DLD1 (cell line): ENCODE data around the gene PSD2.
"Not testable (repeated sequence)": the region's sequence is repeated elsewhere in the genome, so short reads cannot be mapped to it uniquely, and the experiment has no call there.

Experiments
- in situ Hi-C: cut with HindIII; loops from 2 replicates; pipeline ENCODE4 v1.10.0; 2017; ENCODE audit warnings: low sequenced_read_pairs

The PSD2 gene

DNA sequence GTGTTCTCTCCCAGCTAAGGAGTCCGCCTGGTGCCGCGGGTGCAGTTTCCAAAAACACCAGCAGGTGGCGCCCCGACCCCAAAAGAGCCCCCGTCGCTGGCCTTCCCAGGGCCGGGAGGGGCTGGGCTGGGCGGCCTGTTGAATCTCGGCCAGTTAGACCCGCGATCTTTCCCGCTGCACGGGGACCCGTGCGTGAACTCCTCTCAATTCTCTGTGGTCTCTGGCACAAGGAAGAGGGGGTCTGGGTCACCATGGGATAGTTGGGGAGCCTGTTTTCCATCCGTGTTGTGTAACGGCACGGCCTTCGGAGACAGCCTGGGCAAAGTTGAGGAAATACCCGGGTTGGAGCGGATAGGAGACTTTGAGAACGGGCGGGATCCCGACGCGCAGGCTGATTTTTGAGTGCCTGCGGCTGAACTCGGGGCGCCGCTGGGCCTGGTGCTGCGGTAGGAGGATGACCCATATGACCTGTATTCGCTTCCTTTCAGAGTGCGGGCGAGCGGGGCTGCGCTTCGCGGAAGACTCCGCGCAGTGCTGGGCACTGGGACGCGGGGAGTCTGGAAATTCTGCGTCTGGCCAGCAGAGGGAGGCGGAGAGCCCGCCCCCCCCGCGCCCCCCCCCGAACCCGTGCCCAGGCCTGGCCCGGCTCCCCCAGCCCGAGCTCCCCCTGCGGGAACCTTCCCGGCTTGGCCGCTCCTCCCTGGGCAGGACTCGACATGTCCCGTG lies 7.9 kb upstream of the PSD2 start:
- in situ Hi-C loops, result no loop called here

DNA sequence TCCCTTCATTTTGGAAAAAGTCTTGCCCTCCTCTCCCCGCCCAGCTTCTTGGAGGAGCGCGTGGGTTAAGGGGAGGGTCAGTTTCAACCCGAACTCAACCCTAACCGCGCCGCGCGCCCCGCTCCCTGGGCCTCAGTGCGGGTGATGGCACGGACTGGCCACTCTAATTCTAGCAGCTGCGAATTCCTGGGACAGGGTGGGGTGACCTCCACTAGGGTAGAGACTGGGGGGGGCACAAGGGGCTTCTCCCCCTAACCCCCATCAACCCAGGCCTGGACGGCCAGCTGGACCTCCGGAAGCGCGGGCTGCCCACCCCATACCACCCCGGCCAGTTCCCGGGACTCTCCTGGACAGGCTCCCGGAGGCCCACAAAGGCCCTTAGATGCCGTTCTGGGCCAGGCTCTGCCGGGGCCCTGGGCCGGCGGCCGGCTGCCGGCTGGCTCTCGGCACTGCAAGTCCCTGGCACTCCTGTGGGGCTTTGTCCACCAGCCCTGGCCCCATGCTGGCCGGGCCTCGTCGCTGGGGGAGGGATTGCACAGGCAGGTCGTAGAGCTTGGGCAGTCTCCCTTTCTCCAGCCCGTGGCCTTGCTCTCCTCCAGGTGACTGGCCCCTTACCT lies 7.2 kb upstream of the PSD2 start:
- in situ Hi-C loops, result no loop called here

DNA sequence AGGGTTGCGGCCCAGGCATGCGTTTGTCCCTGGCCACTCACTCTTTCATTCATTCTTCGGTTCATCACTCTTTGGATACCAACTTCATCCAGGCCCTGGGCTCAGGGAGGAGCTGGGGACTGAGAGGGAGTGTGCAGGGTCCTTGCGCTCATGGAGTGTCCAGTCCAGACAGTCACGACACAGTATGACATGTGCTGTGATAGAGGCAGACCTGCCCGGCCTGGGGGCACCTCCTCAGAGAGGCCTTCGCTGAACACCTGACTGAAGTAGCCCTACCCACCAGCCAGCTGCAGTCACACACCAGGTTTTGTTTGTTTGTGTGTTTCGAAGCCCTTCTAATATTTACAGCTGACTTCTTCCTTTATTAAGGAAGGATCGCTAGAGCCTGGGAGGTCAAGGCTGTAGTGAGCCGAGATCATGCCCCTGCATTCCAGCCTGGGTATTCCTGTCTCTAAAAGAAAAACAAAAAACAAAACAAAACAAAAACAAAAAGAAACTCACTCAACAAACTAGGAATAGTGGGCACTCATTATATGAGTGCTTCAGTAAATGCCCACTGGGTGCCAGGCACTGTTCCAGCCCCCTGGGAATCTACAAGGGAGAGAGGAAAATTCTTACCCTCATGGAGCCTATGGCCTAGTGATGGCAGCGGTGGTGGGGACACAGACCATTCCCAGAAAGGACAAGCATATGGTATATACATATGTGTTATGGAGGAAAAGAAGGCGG lies 6.3 kb upstream of the PSD2 start:
- in situ Hi-C loops, result no loop called here

DNA sequence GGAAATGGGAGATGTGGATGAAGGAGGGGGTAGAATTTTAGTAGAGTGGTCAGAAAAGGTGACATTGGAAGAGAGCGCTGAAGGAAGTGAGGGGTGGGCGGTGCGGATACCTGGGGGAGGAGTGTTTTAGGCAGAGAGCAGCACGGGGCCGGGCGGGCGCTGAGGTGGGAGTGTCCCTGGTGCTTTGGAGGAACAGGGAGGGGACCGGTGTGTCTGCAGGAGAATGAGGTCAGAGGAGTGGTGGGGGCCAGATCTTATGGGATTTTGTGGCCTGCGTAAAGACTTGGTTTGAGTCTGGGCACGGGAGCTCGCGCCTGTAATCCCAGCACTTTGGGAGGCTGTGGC lies 5.8 kb upstream of the PSD2 start:
- in situ Hi-C loops, result no loop called here

DNA sequence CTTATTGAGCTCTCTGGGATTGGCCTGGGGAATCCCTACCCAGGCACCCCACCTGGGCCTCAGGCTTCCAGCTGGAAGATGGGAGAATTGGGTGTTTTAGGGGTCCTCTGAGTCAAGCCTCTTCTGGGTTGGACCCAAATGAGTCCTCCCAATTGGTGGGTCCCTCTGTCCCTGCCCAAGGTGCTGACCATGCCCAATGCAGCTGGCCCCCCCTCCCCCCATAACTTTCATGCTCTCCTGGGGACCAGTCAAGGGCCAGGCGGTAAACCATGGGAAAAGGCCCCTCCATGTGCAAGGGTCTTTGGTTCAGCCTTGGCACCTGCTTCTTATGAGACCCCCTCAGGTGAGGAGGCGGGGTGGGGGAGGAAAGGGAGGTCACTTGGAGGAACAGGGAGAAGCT lies 3.4 kb upstream of the PSD2 start:
- in situ Hi-C loops, result no loop called here

DNA sequence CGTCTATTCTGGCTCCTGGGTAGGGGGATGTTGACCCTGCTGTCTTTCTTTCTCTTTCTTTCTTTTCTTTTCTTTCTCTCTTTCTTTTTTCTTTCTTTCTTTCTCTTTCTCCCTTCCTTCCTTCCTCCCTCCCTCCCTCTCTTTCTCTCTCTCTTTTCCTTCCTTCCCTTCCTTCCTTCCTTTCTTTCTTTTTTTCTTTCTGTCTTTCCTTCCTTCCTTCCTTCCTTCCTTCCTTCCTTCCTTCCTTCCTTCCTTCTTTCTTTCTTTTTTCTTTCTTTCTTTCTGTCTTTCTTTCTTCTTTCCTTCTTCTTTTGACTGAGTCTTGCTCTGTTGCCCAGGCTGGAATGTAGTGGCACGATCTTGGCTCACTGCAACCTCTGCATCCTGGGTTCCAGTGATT lies 3.0 kb upstream of the PSD2 start:
- in situ Hi-C loops, result not testable (repeated sequence)

DNA sequence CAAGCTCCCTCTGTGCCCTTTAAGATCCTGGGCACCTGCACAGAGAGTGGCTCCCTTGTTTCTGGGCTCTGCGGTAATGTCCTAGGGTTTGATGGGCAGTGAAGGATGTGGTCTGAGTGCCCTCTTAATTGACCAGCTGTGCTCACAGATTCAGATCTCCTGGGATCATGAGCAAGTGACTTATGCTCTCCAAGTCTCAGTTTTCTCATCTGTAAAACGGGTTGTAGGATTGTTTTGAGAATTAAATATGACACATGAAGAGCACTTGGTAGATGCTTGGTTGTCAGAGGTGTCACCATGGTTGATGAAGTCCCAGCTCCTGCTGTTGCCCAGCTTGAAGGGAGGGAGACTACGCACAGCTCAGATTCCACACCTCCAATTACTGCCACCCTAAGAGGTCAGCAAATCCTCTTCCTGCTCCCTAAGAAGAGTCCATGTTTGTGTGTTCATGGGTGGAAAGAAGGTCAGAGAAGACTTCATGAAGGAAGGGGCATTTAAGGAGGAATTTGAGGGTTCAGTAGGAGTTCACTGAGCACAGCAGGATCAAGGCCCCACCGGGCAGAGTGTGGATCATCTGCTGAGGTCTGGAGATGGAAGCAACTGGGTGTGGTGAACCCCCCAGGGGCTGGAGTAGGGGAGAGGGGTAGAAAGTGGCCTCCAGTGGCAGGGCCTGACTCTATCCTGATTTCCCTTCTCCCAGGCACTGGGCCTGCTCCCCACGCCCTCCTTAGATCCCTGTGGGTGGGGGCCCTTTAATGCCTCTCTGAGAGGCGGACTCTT lies 1.4 kb upstream of the PSD2 start:
- in situ Hi-C loops, result no loop called here

DNA sequence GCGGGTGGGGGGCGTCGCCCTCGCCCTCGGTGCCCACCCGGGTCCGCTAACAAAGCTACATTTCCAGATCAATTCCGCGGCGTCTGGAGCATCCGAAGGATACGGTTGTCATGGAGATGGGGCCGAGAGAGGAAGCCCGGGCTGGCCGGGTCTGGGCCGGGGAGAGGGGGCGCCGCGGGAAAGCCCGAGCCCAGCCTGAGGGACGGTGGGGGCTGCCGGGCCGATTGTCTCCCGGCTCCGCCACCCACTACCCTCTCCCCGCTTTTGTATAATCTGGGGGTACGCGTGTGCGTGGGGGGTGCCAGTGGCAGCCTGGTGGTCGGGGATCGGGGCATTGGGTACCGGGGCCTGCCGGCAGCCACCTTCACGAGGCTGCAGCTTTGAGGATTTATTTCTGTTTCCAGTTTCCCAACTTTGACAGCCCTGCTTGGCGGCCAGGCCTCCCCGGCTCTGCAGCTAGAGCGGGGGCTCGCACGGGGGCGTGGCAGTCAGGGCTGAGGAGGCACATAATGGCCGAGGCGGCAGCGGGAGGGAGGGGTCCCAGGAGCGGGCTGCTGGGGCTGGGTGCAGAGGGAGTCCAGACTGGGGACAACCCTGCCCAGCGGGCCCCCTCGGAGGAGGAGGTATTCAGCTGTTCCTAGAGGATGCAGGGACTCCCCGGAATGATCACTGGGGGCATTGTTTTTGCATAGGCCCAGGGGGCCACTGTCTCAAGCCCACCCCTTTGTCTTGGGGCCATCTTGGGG lies 626 bp downstream of the PSD2 start:
- in situ Hi-C loops, result no loop called here

DNA sequence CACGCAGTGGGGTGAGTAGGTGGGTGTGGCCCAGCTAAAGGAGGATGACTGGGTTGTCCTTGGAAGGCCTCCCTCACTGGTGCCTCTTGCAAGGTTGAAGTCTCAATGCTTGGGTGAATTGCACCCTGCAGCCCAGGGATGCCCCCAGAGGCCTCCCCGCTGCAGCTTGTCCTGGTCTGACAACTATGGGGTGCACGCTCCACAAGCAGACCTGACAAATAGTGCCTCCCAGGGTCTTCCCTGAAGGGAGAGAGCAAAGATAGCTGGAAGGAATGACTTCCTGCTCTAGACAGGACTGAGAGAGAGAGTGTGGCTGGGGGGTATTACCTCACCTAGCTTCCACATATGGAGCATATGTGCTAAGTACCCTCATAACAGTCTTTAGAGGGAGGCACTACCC lies 1.7 kb downstream of the PSD2 start:
- in situ Hi-C loops, result no loop called here

DNA sequence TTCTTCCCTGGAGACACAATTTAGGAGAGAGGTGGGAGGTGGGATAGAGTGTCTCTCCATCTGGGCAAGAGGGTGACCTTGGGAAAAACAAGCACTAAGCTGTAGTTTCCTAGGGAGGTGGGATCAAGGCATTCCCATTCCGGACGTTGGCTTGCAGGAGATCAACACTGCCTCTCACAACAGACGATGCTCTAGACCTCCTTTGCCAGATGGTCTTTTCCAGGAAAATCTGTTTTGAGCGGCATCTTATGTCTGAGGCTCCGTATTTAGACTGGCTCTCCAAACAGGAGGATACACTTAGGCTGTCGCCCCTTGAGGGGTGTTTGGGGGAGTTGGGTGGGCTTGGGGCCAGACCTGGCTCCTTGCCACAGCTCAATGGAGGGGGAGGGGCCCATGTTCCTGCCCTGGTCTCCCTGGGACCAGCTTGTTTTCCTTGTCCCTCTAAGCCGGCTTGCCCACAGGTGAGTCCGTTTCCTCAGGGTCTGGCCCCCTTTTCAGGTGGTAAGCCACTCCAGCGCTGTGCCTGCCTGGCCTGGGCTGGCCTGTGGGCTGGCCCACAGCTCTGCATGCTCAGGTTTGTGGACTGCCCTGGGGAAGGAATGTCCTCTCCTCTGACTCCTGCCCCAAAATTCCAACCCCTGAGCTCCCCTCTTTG lies 2.4 kb downstream of the PSD2 start:
- in situ Hi-C loops, result no loop called here

DNA sequence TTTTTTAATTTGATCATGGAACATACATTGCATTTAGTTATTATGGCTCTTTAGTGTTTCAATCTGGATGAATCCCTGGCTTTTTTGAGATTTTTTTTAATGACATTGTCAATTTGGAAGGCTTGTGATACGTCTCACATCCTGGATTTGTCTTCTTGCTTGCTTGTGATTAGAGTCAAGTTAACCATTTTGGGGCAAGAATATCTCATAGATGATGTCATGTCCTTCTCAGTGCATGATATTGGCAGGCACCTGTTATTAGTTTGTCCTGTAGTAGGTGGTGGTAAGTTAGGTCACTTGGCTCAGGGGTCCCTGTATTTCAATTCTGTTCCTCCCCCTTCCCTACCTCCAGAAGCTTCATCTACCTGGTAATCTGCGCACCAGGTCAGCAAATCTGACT lies 3.3 kb downstream of the PSD2 start:
- in situ Hi-C loops, result no loop called here

DNA sequence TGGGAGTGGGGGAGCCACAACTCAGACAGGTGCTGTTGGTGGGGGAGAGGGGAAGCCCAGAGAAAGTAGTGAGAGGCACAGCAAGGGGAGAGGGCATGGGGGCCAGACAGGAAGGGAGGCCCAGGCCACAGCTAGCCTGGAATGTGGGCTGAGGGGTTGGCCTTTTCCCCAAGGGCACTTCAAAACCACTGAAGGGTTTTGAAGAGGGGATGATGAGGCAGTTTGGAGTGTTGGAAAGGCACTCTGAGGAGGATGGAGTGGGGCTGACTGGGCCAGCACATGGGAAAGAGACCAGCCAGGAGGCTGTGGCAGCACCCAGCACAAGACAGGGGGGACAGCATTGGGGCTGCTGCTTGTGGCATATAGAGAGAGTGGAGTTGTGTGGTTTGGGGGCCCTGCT lies 3.8 kb downstream of the PSD2 start:
- in situ Hi-C loops, result no loop called here

DNA sequence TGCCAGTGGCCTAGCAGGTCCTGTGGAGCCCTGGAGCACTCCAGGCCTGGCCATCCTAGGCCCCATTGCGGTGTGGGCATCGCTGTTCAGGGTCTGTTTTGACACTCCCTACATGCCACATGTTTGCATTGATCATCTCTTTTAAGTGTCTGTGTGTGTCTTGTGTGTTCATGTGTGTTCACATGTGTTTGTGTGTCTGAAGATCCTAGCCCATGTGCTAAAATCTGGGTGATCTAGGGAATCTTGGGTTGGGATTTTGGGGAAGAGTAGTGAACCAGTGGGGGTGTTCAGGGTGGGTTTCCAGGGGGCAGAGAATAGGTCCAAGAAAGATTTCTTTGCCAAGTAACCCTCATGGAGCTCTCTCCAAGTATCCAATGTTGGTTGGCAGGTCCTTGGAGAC lies 8.4 kb downstream of the PSD2 start:
- in situ Hi-C loops, result no loop called here

DNA sequence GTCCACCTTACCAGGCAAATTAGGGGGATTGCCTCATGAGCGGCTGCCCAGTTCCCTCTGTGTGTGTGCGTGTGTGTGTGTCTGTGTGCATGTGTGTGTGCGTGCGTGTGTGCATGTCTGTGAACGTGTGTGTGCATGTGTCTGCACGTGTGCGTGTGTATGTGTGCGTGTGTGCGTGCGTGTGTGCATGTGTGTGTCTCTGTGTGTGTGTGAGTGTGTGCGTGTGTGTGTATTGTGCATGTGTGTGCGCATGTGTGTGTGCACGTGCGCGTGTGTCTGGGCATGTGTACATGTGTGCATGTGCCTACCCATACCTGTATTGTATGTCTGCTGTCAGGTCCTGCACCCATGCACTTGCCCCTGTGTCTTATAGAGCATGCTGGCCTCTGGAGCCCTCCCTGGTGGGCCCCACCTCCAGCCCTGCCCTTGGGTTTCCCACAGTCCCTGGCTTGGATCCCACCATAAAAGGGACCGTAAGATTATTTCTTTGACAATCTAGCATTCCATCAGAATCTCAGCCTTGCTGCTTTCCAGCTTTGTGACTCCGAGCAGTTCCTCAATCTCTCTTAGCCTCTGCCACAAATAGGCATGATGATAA lies 9.3 kb downstream of the PSD2 start:
- in situ Hi-C loops, result no loop called here

DNA sequence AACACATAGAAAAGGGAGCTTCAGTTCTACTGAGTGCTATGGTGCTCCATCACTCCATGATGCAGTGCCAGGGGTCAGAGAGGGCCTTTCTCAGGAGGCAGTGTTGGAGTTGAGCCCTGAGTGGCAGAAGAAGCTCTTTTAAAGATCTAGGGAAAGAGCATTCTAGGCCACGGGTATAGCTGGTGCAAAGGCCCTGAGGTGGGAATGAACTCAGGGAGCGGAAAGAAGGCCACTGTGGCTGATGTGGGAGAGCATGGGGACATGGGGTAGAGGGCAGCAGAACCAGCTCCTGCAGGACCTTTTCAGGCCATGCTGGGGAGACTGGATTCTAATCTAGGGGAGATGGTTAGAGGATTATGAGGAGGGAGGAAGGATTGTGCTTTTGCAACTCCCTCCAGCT lies 9.9 kb downstream of the PSD2 start:
- in situ Hi-C loops, result no loop called here

DNA sequence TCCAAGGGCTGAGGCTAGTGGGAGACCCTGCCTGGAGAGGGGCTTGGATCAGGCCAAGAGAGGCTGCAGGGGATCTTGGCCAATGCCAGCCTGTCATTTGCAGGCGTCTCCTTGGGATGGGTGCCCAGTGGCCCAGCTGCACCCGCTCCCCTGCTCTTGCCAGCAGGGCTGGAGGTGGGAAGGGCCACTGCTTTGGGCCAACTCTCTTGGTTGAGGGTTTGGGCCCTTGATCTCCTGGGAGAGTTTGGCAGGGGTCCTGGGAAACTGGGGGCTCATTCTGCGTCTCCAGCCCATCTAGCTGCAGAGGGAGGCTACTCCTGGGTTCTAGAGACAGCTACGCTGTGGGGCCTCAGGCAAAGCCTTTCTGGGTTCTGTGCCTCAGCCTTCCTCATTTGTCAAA lies 10.5 kb downstream of the PSD2 start:
- in situ Hi-C loops, result no loop called here

DNA sequence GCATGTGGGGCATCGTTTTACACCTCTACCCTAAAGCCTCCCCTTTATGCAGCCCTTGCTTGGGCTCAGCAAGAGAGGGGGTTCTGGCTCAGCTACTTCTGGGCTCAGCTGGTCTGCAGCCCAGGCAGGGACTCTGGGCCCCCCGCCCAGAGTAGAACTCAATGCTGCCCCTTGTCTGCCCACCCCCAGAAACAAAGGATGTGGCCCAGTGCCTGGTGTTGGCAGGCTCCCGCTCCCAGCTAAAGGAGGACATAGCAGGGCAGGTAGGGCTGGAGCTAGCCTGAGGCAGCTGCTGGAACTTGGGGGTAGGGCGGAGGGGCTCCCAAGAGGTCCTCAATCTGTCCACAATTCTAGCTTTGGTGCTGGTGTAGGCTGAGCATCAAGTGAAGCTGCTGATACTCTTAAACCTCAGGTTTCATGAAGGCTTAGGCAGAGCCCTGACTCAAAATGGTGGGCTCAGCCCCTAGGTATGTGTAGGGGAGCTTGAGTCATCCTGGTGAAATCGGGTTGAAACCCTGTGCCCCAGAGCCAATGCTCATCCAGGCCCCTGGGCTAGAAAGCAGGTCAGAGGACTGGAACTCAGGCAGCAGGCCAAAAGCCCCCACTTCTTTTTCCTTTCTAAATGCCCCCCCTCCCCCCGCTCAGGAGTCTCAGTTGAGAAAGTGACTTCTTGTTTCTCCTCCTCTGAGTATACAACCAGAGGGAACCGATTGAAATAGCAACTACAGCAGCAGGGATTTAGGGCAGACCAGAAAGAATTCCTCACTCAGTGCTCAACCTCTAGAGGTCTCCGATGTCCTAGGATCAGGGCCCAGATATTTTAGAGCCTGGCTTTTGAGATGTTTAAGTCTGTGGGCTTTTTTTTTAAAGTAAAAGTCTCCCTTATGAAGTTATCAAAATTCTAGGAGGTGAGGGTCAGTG lies 11.4 kb downstream of the PSD2 start:
- in situ Hi-C loops, result no loop called here

DNA sequence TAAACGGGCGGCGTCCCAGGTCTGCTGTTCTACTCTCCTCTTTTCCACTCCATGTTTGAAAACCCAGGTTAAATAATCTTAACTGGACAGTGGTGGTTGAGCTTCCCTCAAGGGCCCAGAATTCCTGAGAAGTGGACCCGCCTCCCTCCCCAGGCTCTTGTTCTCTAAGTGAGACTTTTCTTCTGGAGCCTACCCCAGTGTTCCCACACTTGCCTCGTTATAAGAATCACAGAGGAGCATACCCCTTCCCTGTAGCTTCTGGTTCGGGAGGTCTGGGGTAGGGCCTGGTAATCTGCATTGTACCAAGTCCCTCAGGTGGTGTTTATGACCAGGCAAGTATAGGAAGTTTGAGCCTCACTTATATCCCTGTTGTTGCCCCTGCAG lies 12.0 kb downstream of the PSD2 start:
- in situ Hi-C loops, result no loop called here
